ENCODE data around the gene LARP7.

The LARP7 gene

DNA sequence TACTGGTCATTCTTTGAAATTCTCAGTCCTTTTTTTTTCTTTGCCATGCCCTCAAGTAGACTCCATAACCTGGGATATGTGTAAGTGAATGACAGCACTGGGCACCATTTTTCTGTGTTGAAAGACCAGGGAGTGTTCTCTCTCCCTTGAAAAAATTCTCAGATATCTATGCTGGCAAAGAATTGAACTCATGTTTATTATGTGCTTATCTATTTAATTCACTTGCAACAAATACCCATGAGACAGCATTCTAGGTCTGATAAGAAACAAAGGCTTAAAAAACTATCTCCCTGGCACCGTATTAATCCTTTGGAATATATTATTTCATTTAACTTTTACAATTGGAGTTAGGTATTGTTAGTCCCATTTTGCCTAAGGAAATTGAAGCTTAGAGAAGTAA lies 36.7 kb downstream of the LARP7 start:
- DNase-seq (ENCODE audit: low read depth), result no peak

GRCh38 chr4:112674376-112674775 lies 37.4 kb downstream of the LARP7 start:
- no peak overlapping the region for H3K4me3 ChIP-seq (ENCODE audit: control insufficient read depth, low read depth, low read length)
- TF ChIP-seq, protein P1, sequence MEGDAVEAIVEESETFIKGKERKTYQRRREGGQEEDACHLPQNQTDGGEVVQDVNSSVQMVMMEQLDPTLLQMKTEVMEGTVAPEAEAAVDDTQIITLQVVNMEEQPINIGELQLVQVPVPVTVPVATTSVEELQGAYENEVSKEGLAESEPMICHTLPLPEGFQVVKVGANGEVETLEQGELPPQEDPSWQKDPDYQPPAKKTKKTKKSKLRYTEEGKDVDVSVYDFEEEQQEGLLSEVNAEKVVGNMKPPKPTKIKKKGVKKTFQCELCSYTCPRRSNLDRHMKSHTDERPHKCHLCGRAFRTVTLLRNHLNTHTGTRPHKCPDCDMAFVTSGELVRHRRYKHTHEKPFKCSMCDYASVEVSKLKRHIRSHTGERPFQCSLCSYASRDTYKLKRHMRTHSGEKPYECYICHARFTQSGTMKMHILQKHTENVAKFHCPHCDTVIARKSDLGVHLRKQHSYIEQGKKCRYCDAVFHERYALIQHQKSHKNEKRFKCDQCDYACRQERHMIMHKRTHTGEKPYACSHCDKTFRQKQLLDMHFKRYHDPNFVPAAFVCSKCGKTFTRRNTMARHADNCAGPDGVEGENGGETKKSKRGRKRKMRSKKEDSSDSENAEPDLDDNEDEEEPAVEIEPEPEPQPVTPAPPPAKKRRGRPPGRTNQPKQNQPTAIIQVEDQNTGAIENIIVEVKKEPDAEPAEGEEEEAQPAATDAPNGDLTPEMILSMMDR (IDR thresholded peaks at IDR 0.05; ENCODE audit: control insufficient read depth, insufficient read depth, low read depth, low read length, missing control alignments), result no peak
- DNase-seq (ENCODE audit: low read depth), result no peak

More for the DNA sequence above, 36.7 kb downstream of the LARP7 start:
- TF ChIP-seq, protein P1 (IDR thresholded peaks at IDR 0.05; ENCODE audit: control insufficient read depth, insufficient read depth, low read depth, low read length, missing control alignments), result no peak
- no peak overlapping the region for H3K4me3 ChIP-seq (ENCODE audit: control insufficient read depth, low read depth, low read length)

- no peak for DNase-seq (ENCODE audit: low read depth)
- TF ChIP-seq, protein P1 (IDR thresholded peaks at IDR 0.05; ENCODE audit: control insufficient read depth, insufficient read depth, low read depth, low read length, missing control alignments), result no peak
- no peak overlapping the region for H3K4me3 ChIP-seq (ENCODE audit: control insufficient read depth, low read depth, low read length)
These were observed 40.7 kb downstream of the LARP7 start for GRCh38 chr4:112677519-112678091.

DNA sequence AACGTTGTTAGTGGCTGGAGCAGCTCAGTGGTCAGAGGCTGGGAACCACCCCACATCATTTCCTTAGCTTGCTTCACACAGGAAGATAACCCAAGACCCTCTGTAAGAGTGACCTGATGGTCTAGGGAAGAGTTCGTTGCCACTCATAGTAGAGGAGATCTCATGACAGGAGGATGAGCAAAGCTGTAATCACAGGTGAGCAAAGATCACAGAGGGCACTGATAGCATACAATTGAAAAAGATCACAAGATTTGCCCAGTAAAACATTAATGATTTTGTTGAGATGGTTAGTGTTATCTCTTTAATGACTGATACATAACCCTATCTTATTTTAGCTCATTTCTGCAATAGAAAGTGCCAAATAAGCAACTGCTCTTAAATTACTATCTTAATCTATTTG lies 44.1 kb downstream of the LARP7 start:
- H3K4me3 ChIP-seq (ENCODE audit: control insufficient read depth, low read depth, low read length), result no peak overlapping the region

GRCh38 chr4:112693507-112693906 lies 56.6 kb downstream of the LARP7 start:
- TF ChIP-seq, protein P1 (IDR thresholded peaks at IDR 0.05; ENCODE audit: control insufficient read depth, insufficient read depth, low read depth, low read length, missing control alignments), result no peak
- H3K4me3 ChIP-seq (ENCODE audit: control insufficient read depth, low read depth, low read length), result no peak overlapping the region
- no peak for DNase-seq (ENCODE audit: low read depth)

More for the DNA sequence above, 44.1 kb downstream of the LARP7 start:
- no peak for DNase-seq (ENCODE audit: low read depth)
- TF ChIP-seq, protein P1 (IDR thresholded peaks at IDR 0.05; ENCODE audit: control insufficient read depth, insufficient read depth, low read depth, low read length, missing control alignments), result no peak

DNA sequence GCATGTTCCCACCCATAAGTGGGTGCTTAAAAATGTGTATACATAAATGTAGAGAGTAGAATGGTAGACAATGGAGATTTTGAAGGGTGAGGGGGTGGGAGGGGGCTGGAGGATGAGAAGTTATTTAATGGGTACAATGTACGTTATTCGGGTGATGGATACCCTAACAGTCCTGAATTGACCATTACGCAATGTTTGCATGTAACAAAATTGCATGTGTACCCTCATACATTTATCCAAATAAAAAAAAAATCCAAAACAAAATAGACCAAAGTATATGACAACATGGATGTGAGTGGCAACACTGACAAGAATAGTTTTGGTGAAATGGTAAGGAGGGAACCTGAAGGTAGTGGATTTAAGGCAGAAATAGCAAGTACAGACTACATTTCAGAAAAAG lies 63.7 kb downstream of the LARP7 start:
- H3K4me3 ChIP-seq (ENCODE audit: control insufficient read depth, low read depth, low read length), result no peak overlapping the region
- no peak for DNase-seq (ENCODE audit: low read depth)
- TF ChIP-seq, protein P1 (IDR thresholded peaks at IDR 0.05; ENCODE audit: control insufficient read depth, insufficient read depth, low read depth, low read length, missing control alignments), result no peak

Measured in AG09309 (cell line).